H1 (cell line): Measurements from ENCODE around the gene USP35. TPM values are rescaled to one million over a fixed set of nuclear protein-coding genes. Genes with fewer than 3 reads are reported as not detected.

Experiments used
- CTCF ChIA-PET: fragments of 300-600 bp; sonication (Branson Sonifier 250); formaldehyde crosslinking; loops from one replicate; lab custom pipeline; 2021; ENCODE audit not compliant: partially characterized antibody; lab: Charles Lee
- POLR2A ChIA-PET: fragments of 300-600 bp; sonication (Branson Sonifier 250); formaldehyde crosslinking; loops from one replicate; lab custom pipeline; 2021; ENCODE audit warnings: inconsistent platforms; ENCODE audit not compliant: partially characterized antibody; lab: Charles Lee
- DNase-seq, 2 experiments: peaks; one replicate each; pipeline versions ENCODE4 v3.0.0 to v3.0.0-alpha.2; 2010 to 2022; ENCODE audit warnings: low spot score in 2 of 2, low read depth in 1 of 2, mixed read lengths in 1 of 2
- FAIRE-seq: peaks from 2 replicates; lab custom pipeline; 2011; peaks lifted over from hg19 to GRCh38; lab: Jason Lieb, UNC
- H2AFZ ChIP-seq: 2 replicates; pipeline ENCODE4 v1.8.1; 2012; ENCODE audit warnings: low read length, inconsistent platforms
- H2AK5ac ChIP-seq: 2 replicates; pipeline ENCODE4 v1.6.1; 2013; ENCODE audit warnings: low read depth, low read length
- H2BK120ac ChIP-seq: replicated peaks from 2 replicates; pipeline ENCODE3; 2013; ENCODE audit warnings: low read depth, low read length, inconsistent platforms
- H2BK12ac ChIP-seq: 2 replicates; pipeline ENCODE4 v1.6.1; 2013; ENCODE audit warnings: low read depth, low read length
- H2BK15ac ChIP-seq: 2 replicates; pipeline ENCODE4 v1.6.1; 2013; ENCODE audit warnings: low read length
- H2BK20ac ChIP-seq: 2 replicates; pipeline ENCODE4 v1.6.1; 2013; ENCODE audit warnings: low read length
- H2BK5ac ChIP-seq: 2 replicates; pipeline ENCODE4 v1.6.1; 2013; ENCODE audit warnings: low read depth, low read length
- H3K14ac ChIP-seq: 2 replicates; pipeline ENCODE4 v1.6.1; 2013; ENCODE audit warnings: inconsistent platforms; ENCODE audit not compliant: insufficient read length
- H3K18ac ChIP-seq: 2 replicates; pipeline ENCODE4 v1.6.1; 2013; ENCODE audit warnings: low read length; ENCODE audit errors: extremely low read depth
- H3K23ac ChIP-seq: 2 replicates; pipeline ENCODE4 v1.6.1; 2013; ENCODE audit warnings: inconsistent platforms; ENCODE audit not compliant: insufficient read length
- H3K23me2 ChIP-seq: 2 replicates; pipeline ENCODE4 v1.6.1; 2013; ENCODE audit warnings: low read depth, low read length
- H3K27ac ChIP-seq: 2 replicates; pipeline ENCODE4 v1.6.1; 2011; ENCODE audit warnings: low read depth, low read length, inconsistent platforms
- H3K27me3 ChIP-seq, 4 experiments: replicated peaks in 1 of 4; 1 replicate in 1 of 4; 2 replicates in 3 of 4; pipeline versions ENCODE4 v1.6.1 to v1.8.1; 2011 to 2013; ENCODE audit warnings: low read length in 3 of 4, mild to moderate bottlenecking in 3 of 4, inconsistent platforms in 2 of 4, mixed read lengths in 2 of 4, moderate library complexity in 1 of 4; ENCODE audit not compliant: control insufficient read depth in 3 of 4, insufficient read depth in 3 of 4; ENCODE audit errors: extremely low read depth in 1 of 4
- H3K36me3 ChIP-seq, 4 experiments: 2 replicates each; pipeline versions ENCODE4 v1.6.1 to v1.8.1; 2011 to 2013; ENCODE audit warnings: mild to moderate bottlenecking in 4 of 4, low read length in 3 of 4, moderate library complexity in 2 of 4, control low read depth in 1 of 4, inconsistent platforms in 1 of 4; ENCODE audit not compliant: insufficient read depth in 4 of 4, control insufficient read depth in 2 of 4
- H3K4ac ChIP-seq: replicated peaks from 2 replicates; pipeline ENCODE3; 2013; ENCODE audit warnings: low read length, low read depth, mixed read lengths, inconsistent platforms; ENCODE audit not compliant: insufficient read length
- H3K4me1 ChIP-seq, 4 experiments: replicated peaks in 1 of 4; 1 replicate in 1 of 4; 2 replicates in 3 of 4; pipeline versions ENCODE4 v1.6.1 to v1.8.1; 2011 to 2013; ENCODE audit warnings: low read length in 3 of 4, inconsistent platforms in 2 of 4, mixed read lengths in 1 of 4; ENCODE audit not compliant: insufficient read depth in 4 of 4, control insufficient read depth in 3 of 4
- H3K4me2 ChIP-seq, 2 experiments: 2 replicates each; pipeline versions ENCODE4 v1.6.1 to v1.8.1; 2011 to 2013; ENCODE audit warnings: low read depth in 2 of 2, low read length in 2 of 2, control low read depth in 1 of 2, inconsistent platforms in 1 of 2, mild to moderate bottlenecking in 1 of 2; ENCODE audit not compliant: insufficient read depth in 1 of 2
- H3K4me3 ChIP-seq, 4 experiments: fragments of 200-600, 300-600 bp in 1 of 4; sonication (generic), shearing (Covaris generic), sonication (Bioruptor Twin) in 1 of 4; 2 replicates each; pipeline versions ENCODE4 v1.5.1 to v1.8.1; 2011 to 2016; ENCODE audit warnings: low read length in 4 of 4, low read depth in 3 of 4, control low read depth in 2 of 4, inconsistent platforms in 2 of 4, mild to moderate bottlenecking in 2 of 4, mixed read lengths in 1 of 4, moderate library complexity in 1 of 4; ENCODE audit not compliant: insufficient read depth in 2 of 4; ENCODE audit errors: extremely low read depth in 1 of 4
- H3K56ac ChIP-seq: replicated peaks from 2 replicates; pipeline ENCODE3; 2013; ENCODE audit warnings: low read depth, mild to moderate bottlenecking, mixed read lengths, low read length, inconsistent platforms; ENCODE audit not compliant: insufficient read length
- H3K79me1 ChIP-seq: 2 replicates; pipeline ENCODE4 v1.6.1; 2013; ENCODE audit warnings: low read depth, low read length, control low read depth
- H3K79me2 ChIP-seq, 2 experiments: 2 replicates each; pipeline versions ENCODE4 v1.6.1 to v1.8.1; 2012 to 2013; ENCODE audit warnings: low read length in 2 of 2, mild to moderate bottlenecking in 2 of 2, inconsistent platforms in 1 of 2; ENCODE audit not compliant: insufficient read depth in 2 of 2, control insufficient read depth in 1 of 2
- H3K9ac ChIP-seq, 4 experiments: replicated peaks in 1 of 4; 1 replicate in 1 of 4; 2 replicates in 3 of 4; pipeline versions ENCODE4 v1.6.1 to v1.8.1; 2011 to 2013; ENCODE audit warnings: low read depth in 3 of 4, low read length in 3 of 4, control low read depth in 2 of 4, mild to moderate bottlenecking in 2 of 4, moderate library complexity in 2 of 4, inconsistent platforms in 1 of 4; ENCODE audit errors: extremely low read depth in 1 of 4
- H3K9me3 ChIP-seq, 2 experiments: 2 replicates each; pipeline versions ENCODE4 v1.6.1 to v1.8.1; 2012 to 2013; ENCODE audit warnings: mild to moderate bottlenecking in 2 of 2, moderate library complexity in 2 of 2, control low read depth in 1 of 2, inconsistent platforms in 1 of 2, low read depth in 1 of 2, low read length in 1 of 2, mixed read lengths in 1 of 2; ENCODE audit not compliant: insufficient read depth in 2 of 2
- H4K20me1 ChIP-seq, 2 experiments: replicated peaks in 1 of 2; 2 replicates each; pipeline versions ENCODE3 to v1.8.1; 2011 to 2013; ENCODE audit warnings: inconsistent platforms in 2 of 2, low read length in 2 of 2, mild to moderate bottlenecking in 1 of 2; ENCODE audit not compliant: insufficient read depth in 2 of 2, control insufficient read depth in 1 of 2
- H4K5ac ChIP-seq: 2 replicates; pipeline ENCODE4 v1.6.1; 2013; ENCODE audit warnings: low read length, low read depth, mixed read lengths, inconsistent platforms; ENCODE audit not compliant: insufficient read length
- H4K8ac ChIP-seq: 2 replicates; pipeline ENCODE4 v1.8.0; 2013; ENCODE audit warnings: mild to moderate bottlenecking, moderate library complexity, low read length, inconsistent platforms; ENCODE audit not compliant: insufficient read depth; ENCODE audit errors: extremely low read depth
- H4K91ac ChIP-seq: replicated peaks from 2 replicates; pipeline ENCODE3; 2013; ENCODE audit warnings: low read length, mixed read lengths, inconsistent platforms; ENCODE audit not compliant: insufficient read length
- KDM1A ChIP-seq: fragments of 200-600, 300-600 bp; sonication (generic); IDR thresholded peaks from 2 replicates; pipeline ENCODE4 v1.7.1; 2016; ENCODE audit warnings: mild to moderate bottlenecking, low read length, borderline replicate concordance
- POU5F1 ChIP-seq: IDR thresholded peaks from 2 replicates; pipeline ENCODE4 v1.6.1; 2011; ENCODE audit warnings: low read depth, mild to moderate bottlenecking, low read length, moderate library complexity
- SAP30 ChIP-seq: fragments of 300-600 bp; sonication (generic); IDR thresholded peaks from 2 replicates; pipeline ENCODE4 v1.7.1; 2012; ENCODE audit warnings: low read length, moderate library complexity, mild to moderate bottlenecking, inconsistent platforms; ENCODE audit not compliant: insufficient read depth, insufficient replicate concordance
- TBP ChIP-seq: IDR thresholded peaks from 2 replicates; pipeline ENCODE4 v1.6.1; 2011; ENCODE audit warnings: low read depth, low read length, improper control_type of control experiment
- WGBS, 2 experiments: shearing (Covaris generic) in 1 of 2; methylation state at CpG; one replicate each; pipeline versions ENCODE4 v1.1.6 to v1.1.7; 2013 to 2015; ENCODE audit warnings: low lambda C conversion rate in 2 of 2, mixed read lengths in 2 of 2, inconsistent platforms in 1 of 2, low coverage in 1 of 2, missing lambda C conversion rate in 1 of 2; ENCODE audit not compliant: insufficient replicate concordance in 2 of 2, insufficient coverage in 1 of 2, insufficient read length in 1 of 2; ENCODE audit errors: extremely low coverage in 1 of 2, missing lambda C conversion rate in 1 of 2; 5-methylcytosine and 5-hydroxymethylcytosine counted together
- polyA plus RNA-seq, 7 experiments: library from polyadenylated mRNA; depleted of rRNA in 3 of 7; stranded (reverse) in 5 of 7; unstranded in 2 of 7; fragments of >200 nt in 5 of 7; fragments of 200-250 nt in 2 of 7; gene quantifications; 1 replicate in 5 of 7; 2 replicates in 1 of 7; 4 replicates in 1 of 7; pipeline versions ENCODE4 v1.2.1 to v1.2.3, GENCODE V29; 2011 to 2013; ENCODE audit warnings: missing spikeins in 2 of 7, mixed read lengths in 2 of 7
- total RNA-seq: library from RNA; stranded (reverse); fragmentation: NEBNext Ultra II Directional; extraction: Animal tissue kit (Norgen Biotek cat#: 25700); gene quantifications from 2 replicates; pipeline ENCODE4 v1.2.1, GENCODE V29; 2021

The USP35 gene
- total and polyA plus RNA-seq, 2 of the 8 experiments (the other 6 are each of a cell fraction or from before 2014, with no cell fraction given), result 4.6 to 6.8 TPM

DNA sequence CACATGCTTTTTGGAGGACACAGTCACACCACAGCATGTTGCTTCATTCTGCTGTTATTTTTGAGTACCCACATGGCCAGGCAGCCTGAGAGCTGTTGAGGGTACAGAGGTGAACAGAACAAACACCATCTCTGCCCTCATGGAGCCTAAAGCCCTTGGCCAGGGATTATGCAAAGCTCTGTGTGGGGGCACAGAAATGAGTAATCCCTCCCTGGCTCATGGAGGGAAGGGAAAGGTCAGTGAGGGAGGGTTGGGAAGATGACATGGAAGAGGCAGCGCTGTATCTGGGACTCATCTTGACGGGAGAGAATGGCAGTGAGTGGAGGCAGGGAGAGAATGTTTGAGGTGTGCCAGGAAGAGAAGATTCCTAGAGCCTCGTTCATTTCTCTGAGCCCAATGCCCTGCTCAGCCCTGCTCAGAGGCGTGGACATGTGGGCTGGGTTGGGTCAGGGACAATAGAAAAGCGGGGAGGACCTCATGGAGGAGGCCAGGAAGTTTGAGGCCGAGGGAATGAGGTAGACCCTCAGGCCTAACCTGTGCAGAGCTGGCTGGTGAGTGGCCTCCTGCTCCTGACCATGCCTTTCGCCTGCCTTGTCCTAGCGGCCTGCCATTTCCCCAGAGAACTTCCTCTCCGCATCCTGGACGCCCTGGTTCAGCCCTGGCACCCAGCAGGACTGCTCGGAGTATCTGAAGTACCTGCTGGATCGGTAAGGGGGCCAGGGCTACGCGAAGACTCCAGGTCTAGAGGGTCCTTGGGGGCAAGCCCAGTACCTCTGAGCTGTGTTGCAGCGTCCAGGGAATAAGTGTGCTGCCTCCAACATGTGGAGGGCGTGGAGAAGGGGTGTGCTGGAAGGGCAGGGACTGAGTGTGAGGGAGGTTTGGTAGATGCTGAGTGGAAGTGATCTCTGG lies 19.8 kb downstream of the USP35 start:
- H4K20me1 ChIP-seq, result peaks cover 0 to 4% of the 10 kb centered on the region in 2 experiments
- TF ChIP-seq TBP (no peak), POU5F1 (no peak), KDM1A (no peak), SAP30 (no peak)
- no peaks in the 10 kb centered on the region; a peak in 1 of 7 replicates for H3K4me1 ChIP-seq
- WGBS, 2 experiments, result 92% methylated on average over 15 of the region's 16 CpGs; no CpG with 5 or more reads in 1 of the 2 experiments
- H3K9ac ChIP-seq, result no peak overlapping the region
- H2BK5ac ChIP-seq, result no peak overlapping the region
- H3K18ac ChIP-seq, result no peak overlapping the region
- no peak overlapping the region for H2BK120ac ChIP-seq
- no peak overlapping the region for H2BK20ac ChIP-seq
- peaks cover 0 to 9% (median 2%) of the 10 kb centered on the region in 4 experiments; a peak in 6 of 8 replicates for H3K36me3 ChIP-seq
- no peak overlapping the region for H3K27ac ChIP-seq
- no peak overlapping the region for H4K8ac ChIP-seq
- H3K56ac ChIP-seq, result no peak overlapping the region
- H3K79me1 ChIP-seq, result 0 out of 2 replicates have a peak, but pooled peaks cover 2% of the 10 kb centered on the region
- H3K79me2 ChIP-seq, result no peaks in the 10 kb centered on the region
- DNase-seq (no peak), FAIRE-seq (no peak)
- no peak overlapping the region for H2AFZ ChIP-seq
- H3K27me3 ChIP-seq, result no peaks in the 10 kb centered on the region
- no peaks in the 10 kb centered on the region for H3K9me3 ChIP-seq
- H2BK15ac ChIP-seq, result no peak overlapping the region
- no peak overlapping the region for H4K91ac ChIP-seq
- no peaks in the 10 kb centered on the region for H3K23me2 ChIP-seq
- CTCF ChIA-PET, result interaction anchor here (0.5 to 1.4 kb wide), 2 partner anchors 20 to 205 kb away, joined by 3 read pairs; no protein-coding TSS in a partner anchor
- no peak overlapping the region for H3K4ac ChIP-seq
- no peak overlapping the region for H3K4me3 ChIP-seq
- no peak overlapping the region for H4K5ac ChIP-seq
- no peak overlapping the region for H2BK12ac ChIP-seq
- no peak overlapping the region for H3K14ac ChIP-seq
- H3K4me2 ChIP-seq, result no peak overlapping the region
- POLR2A ChIA-PET, result interaction anchor here (0.6 to 1.3 kb wide), 3 partner anchors 11 to 239 kb away, joined by 3 read pairs; no protein-coding TSS in a partner anchor
- no peak overlapping the region for H2AK5ac ChIP-seq
- H3K23ac ChIP-seq, result no peak overlapping the region
